Measurements from ENCODE around the gene CD84.
"Not testable (repeated sequence)": the region's sequence is repeated elsewhere in the genome, so short reads cannot be mapped to it uniquely, and the experiment has no call there.

The CD84 gene

DNA sequence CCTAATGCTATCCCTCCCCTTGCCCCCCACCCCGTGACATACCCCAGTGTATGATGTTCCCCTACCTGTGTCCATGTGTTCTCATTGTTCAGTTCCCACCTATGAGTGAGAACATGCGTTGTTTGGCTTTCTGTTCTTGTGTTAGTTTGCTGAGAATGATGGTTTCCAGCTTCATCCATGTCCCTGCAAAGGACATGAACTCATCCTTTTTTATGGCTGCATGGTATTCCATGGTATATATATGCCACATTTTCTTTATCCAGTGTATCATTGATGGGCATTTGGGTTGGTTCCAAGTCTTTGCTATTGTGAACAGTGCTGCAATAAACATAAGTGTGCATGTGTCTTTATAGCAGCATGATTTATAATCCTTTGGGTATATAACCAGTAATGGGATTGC is 55.5 kb downstream of the CD84 start:
- 100% methylated on average over 1 of the region's 2 CpGs; no CpG with 5 or more reads in 1 of the 2 experiments for WGBS, 2 experiments (ENCODE audit: insufficient coverage in 2 of 2)
- not testable (repeated sequence) for H3K9me3 ChIP-seq (ENCODE audit: control insufficient read depth, low read length); H3K4me3 ChIP-seq (ENCODE audit: extremely low read depth, insufficient read depth, low read length, poor library complexity, severe bottlenecking); H3K4me1 ChIP-seq (ENCODE audit: control insufficient read depth, insufficient read depth, low read length, poor library complexity, severe bottlenecking); H3K36me3 ChIP-seq (ENCODE audit: control insufficient read depth, insufficient read depth, low read length); H3K27ac ChIP-seq (ENCODE audit: low read depth, low read length, severe bottlenecking)

DNA sequence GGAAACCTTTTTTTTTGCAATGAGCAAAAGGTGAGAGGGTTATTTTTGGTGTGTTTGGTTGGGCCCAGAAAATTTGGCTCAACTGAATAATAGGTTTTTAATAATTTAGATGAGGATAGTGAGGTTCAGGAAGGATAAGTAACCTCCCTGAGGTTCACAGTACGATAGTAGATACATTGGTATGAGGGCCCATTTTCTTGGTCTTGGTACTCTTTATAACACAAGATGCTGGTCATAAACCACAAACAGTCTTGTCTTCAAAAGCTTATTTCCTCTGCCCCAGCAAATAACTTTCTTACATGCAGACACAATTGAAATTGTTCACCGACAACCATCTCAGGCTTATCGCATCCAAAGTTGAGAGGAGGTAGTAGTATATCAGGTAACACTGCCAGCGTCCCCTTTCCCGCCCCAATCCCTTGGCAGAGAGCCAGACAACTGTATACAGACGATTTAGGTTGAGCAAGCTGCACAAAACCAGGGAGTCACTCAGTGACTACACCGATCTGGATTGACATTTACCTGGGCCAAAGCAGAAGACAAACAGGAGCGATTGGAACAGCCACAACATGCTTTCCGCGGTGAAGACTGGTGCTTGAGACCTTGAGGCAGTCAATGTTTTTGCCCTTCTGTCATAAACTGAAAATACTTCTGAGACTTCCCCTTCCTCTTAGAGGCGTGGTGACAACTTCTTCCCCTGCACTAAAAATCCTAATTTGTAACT is 56.5 kb downstream of the CD84 start, which contains the start of gene SLAMF6:
SLAMF6 (minus strand) TSS at position 634 of the 724 bp plus-strand sequence; CDS start at position 571, 63 bp downstream.
- Histone ChIP-seq H3K27ac (ENCODE audit: low read depth, low read length, severe bottlenecking) (no peak within 1 kb of the TSS), H3K9me3 (ENCODE audit: control insufficient read depth, low read length) (no peaks in the 10 kb centered on the region), H3K4me3 (ENCODE audit: extremely low read depth, insufficient read depth, low read length, poor library complexity, severe bottlenecking) (no peak within 1 kb of the TSS), H3K36me3 (ENCODE audit: control insufficient read depth, insufficient read depth, low read length) (no peaks in the 10 kb centered on the region), H3K4me1 (ENCODE audit: control insufficient read depth, insufficient read depth, low read length, poor library complexity, severe bottlenecking) (no peaks in the 10 kb centered on the region)
- WGBS, 2 experiments (ENCODE audit: insufficient coverage in 2 of 2) = 93% methylated on average over 9 of the region's 11 CpGs

DNA sequence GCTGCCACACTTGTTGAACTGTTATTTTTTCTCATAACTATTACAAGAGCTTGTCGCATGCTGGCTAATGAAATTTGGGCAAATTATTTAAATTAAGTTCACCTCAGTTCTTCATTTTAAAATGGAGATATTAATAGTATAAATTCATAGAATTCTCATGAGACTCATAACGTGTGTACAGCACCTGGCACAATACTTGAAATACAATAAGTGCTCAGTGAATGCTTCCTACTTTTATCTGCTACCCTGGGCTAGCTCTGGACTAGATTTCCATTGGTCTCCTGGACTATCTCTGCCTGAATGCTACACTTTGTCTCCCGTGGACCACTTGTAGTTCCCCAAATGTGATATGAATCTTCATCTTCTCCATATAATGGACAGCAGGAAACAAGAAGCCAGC is 57.2 kb downstream of the CD84 start:
- no peak overlapping the region for H3K27ac ChIP-seq (ENCODE audit: low read depth, low read length, severe bottlenecking)
- 82% methylated on average over 1 of the region's 3 CpGs; no CpG with 5 or more reads in 1 of the 2 experiments for WGBS, 2 experiments (ENCODE audit: insufficient coverage in 2 of 2)
- no peaks in the 10 kb centered on the region for H3K36me3 ChIP-seq (ENCODE audit: control insufficient read depth, insufficient read depth, low read length)
- H3K4me1 ChIP-seq (ENCODE audit: control insufficient read depth, insufficient read depth, low read length, poor library complexity, severe bottlenecking) = no peaks in the 10 kb centered on the region
- no peak overlapping the region for H3K4me3 ChIP-seq (ENCODE audit: extremely low read depth, insufficient read depth, low read length, poor library complexity, severe bottlenecking)
- no peaks in the 10 kb centered on the region for H3K9me3 ChIP-seq (ENCODE audit: control insufficient read depth, low read length)

DNA sequence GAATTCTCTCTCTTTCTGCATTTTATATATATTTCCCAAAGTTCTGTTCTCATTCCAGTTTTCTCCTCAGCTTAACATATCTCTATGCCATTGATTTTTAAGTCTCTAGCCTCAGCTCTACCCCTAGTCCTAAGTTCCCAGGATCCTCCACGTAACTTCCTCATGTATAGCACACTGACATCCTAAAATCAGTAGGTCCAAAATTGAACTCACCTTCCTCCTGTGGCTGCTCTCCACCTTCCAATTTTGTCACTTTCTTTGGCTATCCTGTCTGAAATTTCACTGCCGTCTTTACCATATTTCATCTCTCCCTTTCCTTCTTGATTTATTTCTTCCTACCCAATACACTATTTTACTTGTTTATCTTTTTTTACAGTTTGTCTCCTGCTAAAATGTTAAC is 57.7 kb downstream of the CD84 start:
- Histone ChIP-seq H3K9me3 (ENCODE audit: control insufficient read depth, low read length) (no peaks in the 10 kb centered on the region), H3K27ac (ENCODE audit: low read depth, low read length, severe bottlenecking) (no peak overlapping the region), H3K36me3 (ENCODE audit: control insufficient read depth, insufficient read depth, low read length) (no peaks in the 10 kb centered on the region), H3K4me3 (ENCODE audit: extremely low read depth, insufficient read depth, low read length, poor library complexity, severe bottlenecking) (no peak overlapping the region), H3K4me1 (ENCODE audit: control insufficient read depth, insufficient read depth, low read length, poor library complexity, severe bottlenecking) (no peaks in the 10 kb centered on the region)
- WGBS, 2 experiments (ENCODE audit: insufficient coverage in 2 of 2) = 85 to 100% methylated on average over 1 to 2 of the region's 2 CpGs

DNA sequence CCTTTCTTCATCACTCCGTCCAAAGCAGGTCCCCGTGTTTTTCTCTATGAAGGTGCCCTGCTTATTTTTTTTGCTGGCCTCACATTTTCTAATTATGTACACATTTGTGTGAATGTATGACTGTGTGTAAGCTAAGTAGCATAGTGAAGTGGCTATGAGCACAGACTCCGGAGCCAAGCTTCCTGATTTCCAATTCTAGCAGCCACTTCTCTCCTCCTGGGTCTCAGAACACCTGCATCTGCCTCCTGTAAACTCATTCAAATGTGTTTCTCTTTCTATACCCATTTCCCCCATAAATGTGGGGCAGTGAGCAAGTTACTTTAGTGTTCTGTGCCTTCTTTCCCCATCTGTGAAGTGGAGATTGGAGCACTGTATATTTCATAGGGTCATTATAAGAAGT is 58.3 kb downstream of the CD84 start:
- WGBS, 2 experiments (ENCODE audit: insufficient coverage in 2 of 2) = no CpG with 5 or more reads among the region's 3 CpGs
- H3K27ac ChIP-seq (ENCODE audit: low read depth, low read length, severe bottlenecking) = no peak overlapping the region

DNA sequence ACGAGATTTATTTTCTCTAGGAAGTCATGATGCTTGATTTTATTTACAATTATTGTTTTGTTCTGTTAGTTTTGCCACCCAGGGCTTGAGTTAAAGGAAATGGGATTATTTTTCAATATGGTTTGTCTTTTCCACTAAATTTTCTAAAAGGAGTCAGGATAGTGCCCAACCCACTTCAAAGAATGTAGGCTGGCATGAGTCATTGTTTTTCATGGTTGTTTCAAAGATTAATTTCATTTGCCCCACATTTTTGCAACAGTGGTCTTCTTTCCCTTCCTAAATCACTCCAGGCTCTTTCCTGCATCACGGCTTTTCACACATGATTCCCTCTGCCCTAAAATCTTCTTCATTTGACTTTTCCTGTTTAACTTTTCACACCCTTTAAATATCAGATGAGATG is 58.7 kb downstream of the CD84 start:
- Histone ChIP-seq H3K4me1 (ENCODE audit: control insufficient read depth, insufficient read depth, low read length, poor library complexity, severe bottlenecking) (no peaks in the 10 kb centered on the region), H3K27ac (ENCODE audit: low read depth, low read length, severe bottlenecking) (no peak overlapping the region), H3K4me3 (ENCODE audit: extremely low read depth, insufficient read depth, low read length, poor library complexity, severe bottlenecking) (no peak overlapping the region), H3K36me3 (ENCODE audit: control insufficient read depth, insufficient read depth, low read length) (no peaks in the 10 kb centered on the region), H3K9me3 (ENCODE audit: control insufficient read depth, low read length) (no peaks in the 10 kb centered on the region)
- WGBS, 2 experiments (ENCODE audit: insufficient coverage in 2 of 2) = 75 to 80% methylated on average over 1 of the region's 2 CpGs

More for the DNA sequence above, 58.3 kb downstream of the CD84 start:
- no peaks in the 10 kb centered on the region for H3K4me1 ChIP-seq (ENCODE audit: control insufficient read depth, insufficient read depth, low read length, poor library complexity, severe bottlenecking)
- no peaks in the 10 kb centered on the region for H3K36me3 ChIP-seq (ENCODE audit: control insufficient read depth, insufficient read depth, low read length)
- no peaks in the 10 kb centered on the region for H3K9me3 ChIP-seq (ENCODE audit: control insufficient read depth, low read length)
- H3K4me3 ChIP-seq (ENCODE audit: extremely low read depth, insufficient read depth, low read length, poor library complexity, severe bottlenecking) = no peak overlapping the region

DNA sequence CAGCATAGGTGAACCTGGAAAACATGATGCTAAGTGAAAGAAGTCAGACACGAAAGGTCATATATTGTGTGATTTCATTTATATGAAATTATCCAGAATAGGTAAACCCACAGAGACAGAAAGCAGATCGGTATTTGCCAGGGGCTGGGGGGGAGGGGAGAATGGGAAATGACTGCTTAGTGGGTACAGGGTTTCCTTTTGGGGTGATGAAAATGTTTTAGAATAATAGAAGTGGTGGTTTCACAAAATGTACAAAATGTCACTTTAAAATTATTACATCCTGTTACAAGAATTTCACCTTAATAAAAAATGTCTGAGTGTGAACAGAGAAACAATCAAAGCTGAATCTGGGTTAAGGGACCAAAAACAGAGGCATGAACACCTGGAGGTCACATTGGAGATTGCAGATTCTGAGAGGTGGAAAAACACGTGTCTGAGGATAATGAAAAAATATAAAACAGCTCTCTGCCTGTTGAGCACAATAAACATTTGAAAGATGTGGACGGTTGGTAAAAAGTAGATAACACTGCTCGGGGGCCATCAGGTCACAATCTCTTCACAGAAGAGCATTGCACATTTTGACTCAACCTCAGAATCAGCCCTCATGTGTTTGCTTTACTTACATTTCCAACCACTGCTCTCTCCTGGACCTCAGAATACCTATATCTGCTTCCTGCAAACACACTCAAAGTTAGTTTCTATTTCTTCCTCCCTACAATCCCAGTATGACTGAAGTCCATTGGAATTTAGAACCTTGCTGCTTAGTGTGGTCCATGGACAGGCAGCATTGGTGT is 59.5 kb downstream of the CD84 start:
- H3K27ac ChIP-seq (ENCODE audit: low read depth, low read length, severe bottlenecking) = no peak overlapping the region
- 77 to 82% methylated on average over 2 of the region's 5 CpGs for WGBS, 2 experiments (ENCODE audit: insufficient coverage in 2 of 2)
- H3K4me1 ChIP-seq (ENCODE audit: control insufficient read depth, insufficient read depth, low read length, poor library complexity, severe bottlenecking) = no peaks in the 10 kb centered on the region
- H3K9me3 ChIP-seq (ENCODE audit: control insufficient read depth, low read length) = no peaks in the 10 kb centered on the region
- H3K4me3 ChIP-seq (ENCODE audit: extremely low read depth, insufficient read depth, low read length, poor library complexity, severe bottlenecking) = no peak overlapping the region
- H3K36me3 ChIP-seq (ENCODE audit: control insufficient read depth, insufficient read depth, low read length) = no peaks in the 10 kb centered on the region

DNA sequence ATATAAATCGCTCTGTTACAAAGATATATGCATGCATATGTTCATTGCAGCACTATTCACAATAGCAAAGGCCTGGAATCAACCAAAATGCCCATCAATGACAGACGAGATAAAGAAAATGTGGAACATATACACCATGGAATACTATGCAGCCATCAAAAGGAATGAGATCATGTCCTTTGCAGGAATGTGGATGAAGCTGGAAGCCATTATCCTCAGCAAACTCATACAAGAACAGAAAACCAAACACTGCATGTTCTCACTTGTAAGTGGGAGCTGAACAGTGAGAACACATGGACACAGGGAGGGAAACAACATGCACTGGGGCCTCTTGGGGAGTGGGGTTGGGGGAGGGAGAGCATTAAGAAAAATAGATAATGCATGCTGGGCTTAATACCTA is 61.8 kb downstream of the CD84 start:
- not testable (repeated sequence) for H3K4me1 ChIP-seq (ENCODE audit: control insufficient read depth, insufficient read depth, low read length, poor library complexity, severe bottlenecking); H3K4me3 ChIP-seq (ENCODE audit: extremely low read depth, insufficient read depth, low read length, poor library complexity, severe bottlenecking); H3K36me3 ChIP-seq (ENCODE audit: control insufficient read depth, insufficient read depth, low read length); H3K27ac ChIP-seq (ENCODE audit: low read depth, low read length, severe bottlenecking); H3K9me3 ChIP-seq (ENCODE audit: control insufficient read depth, low read length)
- no CpG with 5 or more reads among the region's 2 CpGs for WGBS, 2 experiments (ENCODE audit: insufficient coverage in 2 of 2)

DNA sequence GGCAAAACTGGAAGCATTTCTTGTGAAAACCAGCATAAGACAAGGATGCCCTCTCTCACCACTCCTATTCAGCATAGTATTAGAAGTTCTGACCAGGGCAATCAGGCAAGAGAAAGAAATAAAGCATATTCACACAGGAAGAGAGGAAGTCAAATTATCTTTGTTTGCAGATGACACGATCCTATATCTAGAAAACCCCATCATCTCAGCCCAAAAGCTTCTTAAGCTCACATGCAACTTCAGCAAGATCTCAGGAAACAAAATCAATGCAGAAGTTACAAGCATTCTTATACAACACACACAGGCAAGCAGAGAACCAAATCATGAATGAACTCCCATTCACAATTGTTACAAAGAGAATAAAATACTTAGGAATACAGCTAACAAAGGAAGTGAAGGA is 63.4 kb downstream of the CD84 start:
- 67% methylated on average over 1 of the region's 1 CpG; no CpG with 5 or more reads in 1 of the 2 experiments for WGBS, 2 experiments (ENCODE audit: insufficient coverage in 2 of 2)

DNA sequence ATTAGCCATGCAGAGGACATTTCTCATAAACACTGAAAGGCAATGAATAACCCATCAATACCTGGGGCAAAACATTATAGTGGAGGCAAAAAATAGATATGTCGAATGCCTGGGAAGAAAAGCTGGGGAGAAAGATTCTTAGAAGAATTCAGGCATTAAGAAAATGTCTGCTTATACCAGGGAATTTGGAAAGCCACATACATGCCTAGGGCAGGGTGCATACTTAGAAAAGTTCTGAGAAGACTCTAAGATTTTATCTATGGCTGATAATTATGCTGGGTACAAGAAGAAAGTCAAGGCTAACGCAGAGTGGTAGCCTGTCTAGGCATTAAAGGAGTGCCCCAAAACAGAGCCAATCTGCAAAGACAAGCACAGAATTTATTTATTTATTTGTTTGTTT is 74.6 kb downstream of the CD84 start:
- Histone ChIP-seq H3K27ac (ENCODE audit: low read depth, low read length, severe bottlenecking) (no peak overlapping the region), H3K36me3 (ENCODE audit: control insufficient read depth, insufficient read depth, low read length) (no peaks in the 10 kb centered on the region), H3K9me3 (ENCODE audit: control insufficient read depth, low read length) (no peaks in the 10 kb centered on the region), H3K4me3 (ENCODE audit: extremely low read depth, insufficient read depth, low read length, poor library complexity, severe bottlenecking) (no peak overlapping the region), H3K4me1 (ENCODE audit: control insufficient read depth, insufficient read depth, low read length, poor library complexity, severe bottlenecking) (no peaks in the 10 kb centered on the region)
- 92 to 100% methylated on average over 1 to 2 of the region's 2 CpGs for WGBS, 2 experiments (ENCODE audit: insufficient coverage in 2 of 2)

More for the DNA sequence above, 63.4 kb downstream of the CD84 start:
- H3K4me1 ChIP-seq (ENCODE audit: control insufficient read depth, insufficient read depth, low read length, poor library complexity, severe bottlenecking); H3K9me3 ChIP-seq (ENCODE audit: control insufficient read depth, low read length); H3K27ac ChIP-seq (ENCODE audit: low read depth, low read length, severe bottlenecking); H3K36me3 ChIP-seq (ENCODE audit: control insufficient read depth, insufficient read depth, low read length); H3K4me3 ChIP-seq (ENCODE audit: extremely low read depth, insufficient read depth, low read length, poor library complexity, severe bottlenecking): not testable (repeated sequence)

DNA sequence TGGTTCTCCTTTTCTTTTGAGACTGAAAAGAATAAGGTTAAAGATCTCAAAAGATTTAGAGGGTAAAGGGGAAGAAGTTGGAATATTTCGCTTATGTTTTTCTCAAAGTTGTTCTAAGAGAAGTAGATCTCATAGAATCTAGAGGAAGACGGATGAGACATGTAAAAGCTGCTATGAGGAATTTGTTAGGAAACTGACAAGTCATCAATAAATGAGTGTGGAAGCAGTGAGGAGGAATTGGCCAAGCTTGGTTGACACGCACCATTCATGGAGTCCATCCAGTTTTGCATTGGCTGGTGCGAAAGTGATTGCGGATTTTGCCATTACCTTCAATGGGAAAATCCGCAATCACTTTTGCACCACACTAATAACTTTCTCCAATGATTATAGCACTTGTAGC is 76.2 kb downstream of the CD84 start:
- no peaks in the 10 kb centered on the region for H3K4me1 ChIP-seq (ENCODE audit: control insufficient read depth, insufficient read depth, low read length, poor library complexity, severe bottlenecking)
- H3K9me3 ChIP-seq (ENCODE audit: control insufficient read depth, low read length) = no peaks in the 10 kb centered on the region
- H3K36me3 ChIP-seq (ENCODE audit: control insufficient read depth, insufficient read depth, low read length) = no peaks in the 10 kb centered on the region
- WGBS, 2 experiments (ENCODE audit: insufficient coverage in 2 of 2) = 93 to 96% methylated on average over 5 to 6 of the region's 6 CpGs
- H3K4me3 ChIP-seq (ENCODE audit: extremely low read depth, insufficient read depth, low read length, poor library complexity, severe bottlenecking) = no peak overlapping the region
- no peak overlapping the region for H3K27ac ChIP-seq (ENCODE audit: low read depth, low read length, severe bottlenecking)

Measured in mesodermal cell (in vitro differentiated cells).